ENCODE data around the gene LHX2. TPM values are rescaled to one million over a fixed set of nuclear protein-coding genes. Genes with fewer than 3 reads are reported as not detected.

The LHX2 gene
- total RNA-seq, 1 experiment from 2014 or later: 1.4 TPM

DNA sequence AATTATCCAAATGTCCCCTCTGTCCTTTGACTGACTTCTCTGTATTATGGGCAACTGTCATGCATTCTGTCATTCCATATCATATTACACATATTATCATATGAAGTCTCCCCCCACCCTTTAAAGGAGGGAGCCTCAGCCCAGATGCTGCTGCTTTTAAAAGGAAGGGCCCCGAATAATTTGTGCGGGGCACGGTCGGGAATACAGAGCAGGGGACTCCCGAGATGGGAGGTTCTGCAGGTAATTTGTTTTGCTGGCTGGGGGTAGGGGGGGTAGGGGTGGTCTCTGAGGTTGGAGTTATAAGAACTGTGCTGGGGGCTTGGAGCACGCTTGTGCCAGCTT lies 10.1 kb upstream of the LHX2 start:
- no peaks in the 10 kb centered on the region for H3K36me3 ChIP-seq (ENCODE audit: low read depth)
- POLR2A ChIA-PET (ENCODE audit: unreplicated experiment): no interaction called here
- CTCF ChIA-PET: interaction anchor here (0.6 kb wide), 1 partner anchor 583 kb away, joined by 4 read pairs; no protein-coding TSS in a partner anchor
- no TSS peak for BruUV-seq (replicated peaks)
- no peaks in the 10 kb centered on the region for H3K9me2 ChIP-seq (ENCODE audit: insufficient read depth)
- H3K4me1 ChIP-seq (replicated peaks; ENCODE audit: insufficient read depth): peaks cover 20% of the 10 kb centered on the region
- H3K79me2 ChIP-seq (ENCODE audit: low read depth): no peaks in the 10 kb centered on the region
- H2AFZ ChIP-seq: no peak overlapping the region
- no peak for DNase-seq
- peaks cover 51% of the 10 kb centered on the region for H3K27me3 ChIP-seq (ENCODE audit: insufficient read depth, low read depth)
- TF ChIP-seq, protein P1, sequence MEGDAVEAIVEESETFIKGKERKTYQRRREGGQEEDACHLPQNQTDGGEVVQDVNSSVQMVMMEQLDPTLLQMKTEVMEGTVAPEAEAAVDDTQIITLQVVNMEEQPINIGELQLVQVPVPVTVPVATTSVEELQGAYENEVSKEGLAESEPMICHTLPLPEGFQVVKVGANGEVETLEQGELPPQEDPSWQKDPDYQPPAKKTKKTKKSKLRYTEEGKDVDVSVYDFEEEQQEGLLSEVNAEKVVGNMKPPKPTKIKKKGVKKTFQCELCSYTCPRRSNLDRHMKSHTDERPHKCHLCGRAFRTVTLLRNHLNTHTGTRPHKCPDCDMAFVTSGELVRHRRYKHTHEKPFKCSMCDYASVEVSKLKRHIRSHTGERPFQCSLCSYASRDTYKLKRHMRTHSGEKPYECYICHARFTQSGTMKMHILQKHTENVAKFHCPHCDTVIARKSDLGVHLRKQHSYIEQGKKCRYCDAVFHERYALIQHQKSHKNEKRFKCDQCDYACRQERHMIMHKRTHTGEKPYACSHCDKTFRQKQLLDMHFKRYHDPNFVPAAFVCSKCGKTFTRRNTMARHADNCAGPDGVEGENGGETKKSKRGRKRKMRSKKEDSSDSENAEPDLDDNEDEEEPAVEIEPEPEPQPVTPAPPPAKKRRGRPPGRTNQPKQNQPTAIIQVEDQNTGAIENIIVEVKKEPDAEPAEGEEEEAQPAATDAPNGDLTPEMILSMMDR (conservative IDR thresholded peaks at IDR 0.05): no peak
- peaks cover 14% of the 10 kb centered on the region; the same call in 1 of the 2 replicates for H3F3A ChIP-seq (ENCODE audit: insufficient read depth, low read depth)
- no peaks in the 10 kb centered on the region for H3K9me3 ChIP-seq (ENCODE audit: insufficient read depth, low read depth)
- H4K20me1 ChIP-seq (ENCODE audit: insufficient read depth): no peaks in the 10 kb centered on the region; the same call in 1 of the 2 replicates
- H3K4me2 ChIP-seq: no peak overlapping the region
- no peak overlapping the region for H3K4me3 ChIP-seq
- no peak overlapping the region for H3K27ac ChIP-seq
- intact Hi-C loops (cut with micrococcal nuclease; ENCODE audit: unreplicated experiment): no loop called here

DNA sequence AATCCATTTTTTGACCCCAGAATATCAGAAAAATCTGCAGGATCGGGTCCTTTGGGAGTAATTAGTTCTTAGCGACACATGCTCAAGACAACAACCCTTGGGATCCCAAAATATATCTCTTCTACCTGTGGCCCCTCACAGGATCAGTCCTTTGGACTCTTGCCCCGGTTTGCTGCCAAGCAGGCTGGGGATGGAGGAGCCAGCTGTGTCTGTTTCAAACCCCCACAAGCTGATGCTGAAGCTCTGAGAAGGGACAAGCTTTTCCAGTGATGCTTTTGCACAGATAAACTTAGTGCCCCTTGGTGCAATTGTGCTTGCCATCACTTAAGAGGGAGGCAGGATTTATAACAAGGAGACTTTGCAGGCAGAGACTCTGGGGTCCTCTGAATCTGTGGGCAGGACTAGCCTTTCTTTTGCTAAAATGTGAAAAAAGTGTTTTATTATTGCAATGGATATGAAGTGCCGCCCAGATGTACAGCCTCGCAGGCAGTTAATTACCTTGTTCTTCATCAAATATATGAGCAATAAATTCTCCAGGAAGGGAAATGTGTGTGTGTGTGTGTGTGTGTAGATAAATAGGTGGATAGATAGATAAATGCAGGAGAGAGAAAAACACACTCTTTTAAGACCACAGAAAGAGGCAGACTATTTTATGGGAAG lies 9.6 kb upstream of the LHX2 start:
- Histone ChIP-seq H3K4me2 (no peak overlapping the region), H4K20me1 (ENCODE audit: insufficient read depth) (no peaks in the 10 kb centered on the region; the same call in 1 of the 2 replicates), H3K79me2 (ENCODE audit: low read depth) (no peaks in the 10 kb centered on the region), H3F3A (ENCODE audit: insufficient read depth, low read depth) (peaks cover 11% of the 10 kb centered on the region; the same call in 1 of the 2 replicates), H3K27me3 (ENCODE audit: insufficient read depth, low read depth) (peaks cover 45% of the 10 kb centered on the region), H3K4me3 (no peak overlapping the region), H3K4me1 (replicated peaks; ENCODE audit: insufficient read depth) (peaks cover 24% of the 10 kb centered on the region), H3K9me2 (ENCODE audit: insufficient read depth) (no peaks in the 10 kb centered on the region), H3K27ac (no peak overlapping the region), H3K36me3 (ENCODE audit: low read depth) (no peaks in the 10 kb centered on the region), H3K9me3 (ENCODE audit: insufficient read depth, low read depth) (no peaks in the 10 kb centered on the region), H2AFZ (no peak overlapping the region)
- CTCF ChIA-PET: no interaction called here
- BruUV-seq (replicated peaks): no TSS peak
- intact Hi-C loops (cut with micrococcal nuclease; ENCODE audit: unreplicated experiment): no loop called here
- no peak for DNase-seq
- POLR2A ChIA-PET (ENCODE audit: unreplicated experiment): no interaction called here
- TF ChIP-seq EZH2 (IDR thresholded peaks at IDR 0.05; ENCODE audit: low read depth): no peak
- TF ChIP-seq, protein P1 (conservative IDR thresholded peaks at IDR 0.05): no peak

DNA sequence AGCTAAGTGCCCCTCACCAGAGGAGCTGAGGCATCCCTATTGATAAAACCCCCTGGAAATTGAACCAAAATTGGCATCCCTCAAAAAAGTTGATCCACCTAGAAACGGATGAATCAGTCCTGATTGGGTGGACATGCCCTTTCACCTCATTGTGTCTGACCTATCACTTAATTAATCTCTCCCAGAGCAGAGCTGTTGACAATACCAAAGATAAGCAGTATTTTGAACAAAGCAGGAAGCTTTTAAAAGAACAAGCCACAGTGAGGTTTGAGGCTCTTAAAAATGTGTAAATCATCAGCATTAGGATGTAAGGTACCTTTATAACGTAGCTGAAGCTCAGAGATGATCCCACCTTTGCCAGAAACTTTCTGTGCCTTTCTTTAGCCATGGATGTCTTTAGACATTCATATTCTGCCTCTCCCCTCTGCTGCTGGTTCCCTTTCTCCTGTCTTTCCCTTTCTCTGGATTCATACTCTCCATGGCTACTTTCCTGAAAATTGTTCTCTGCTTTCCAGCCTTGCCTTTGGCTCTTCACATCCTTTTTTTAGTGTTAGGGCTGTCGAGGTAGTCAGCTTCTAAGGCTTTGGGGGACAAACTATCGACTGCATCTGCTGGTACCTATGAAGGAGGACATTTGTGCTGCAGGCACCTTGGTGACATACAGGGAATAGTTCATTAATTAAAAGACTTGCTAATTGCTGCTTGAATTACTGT lies 7.8 kb upstream of the LHX2 start:
- Histone ChIP-seq H3K27me3 (ENCODE audit: insufficient read depth, low read depth) (peaks cover 27% of the 10 kb centered on the region), H3K36me3 (ENCODE audit: low read depth) (no peaks in the 10 kb centered on the region), H3K4me3 (no peak overlapping the region), H3K27ac (no peak overlapping the region), H4K20me1 (ENCODE audit: insufficient read depth) (no peaks in the 10 kb centered on the region; the same call in 1 of the 2 replicates), H2AFZ (peak overlapping the region; percentile 9; the same call in 1 of the 2 replicates), H3K4me1 (replicated peaks; ENCODE audit: insufficient read depth) (peaks cover 32% of the 10 kb centered on the region), H3F3A (ENCODE audit: insufficient read depth, low read depth) (peaks cover 9% of the 10 kb centered on the region; the same call in 1 of the 2 replicates), H3K4me2 (0 out of 2 replicates have a peak overlapping the region, but pooled peaks have one; percentile 23), H3K79me2 (ENCODE audit: low read depth) (no peaks in the 10 kb centered on the region), H3K9me3 (ENCODE audit: insufficient read depth, low read depth) (no peaks in the 10 kb centered on the region), H3K9me2 (ENCODE audit: insufficient read depth) (no peaks in the 10 kb centered on the region)
- DNase-seq: no peak
- intact Hi-C loops (cut with micrococcal nuclease; ENCODE audit: unreplicated experiment): no loop called here
- no peak for TF ChIP-seq EZH2 (IDR thresholded peaks at IDR 0.05; ENCODE audit: low read depth)
- TF ChIP-seq, protein P1 (conservative IDR thresholded peaks at IDR 0.05): no peak
- POLR2A ChIA-PET (ENCODE audit: unreplicated experiment): no interaction called here
- no TSS peak for BruUV-seq (replicated peaks)
- CTCF ChIA-PET: no interaction called here

Measured in PC-9 (cell line).